HG03045 (cell line): ENCODE measurements around the gene AMT.
"Not testable (repeated sequence)": the region's sequence is repeated elsewhere in the genome, so short reads cannot be mapped to it uniquely, and the experiment has no call there.

ENCODE experiments used
- ATAC-seq: cut with Tn5 transposase; IDR thresholded peaks from one replicate; pipeline ENCODE4 v1.9.1; 2021; ENCODE audit warnings: mild to moderate bottlenecking, moderate library complexity; ENCODE audit not compliant: unreplicated experiment

AMT gene

GRCh38 chr3:49391310-49391709 is 31.0 kb downstream of the AMT start:
- not testable (repeated sequence) for ATAC-seq

- no peak for ATAC-seq
Observed at GRCh38 chr3:49389297-49389696, 33.0 kb downstream of the AMT start.

GRCh38 chr3:49388289-49388820 is 33.9 kb downstream of the AMT start:
- ATAC-seq: no peak

GRCh38 chr3:49387721-49388120 is 34.6 kb downstream of the AMT start:
- no peak for ATAC-seq

- ATAC-seq: no peak
Observed at GRCh38 chr3:49386056-49386756, 36.1 kb downstream of the AMT start.

GRCh38 chr3:49385617-49386016 is 36.7 kb downstream of the AMT start:
- no peak for ATAC-seq

- ATAC-seq: no peak
Observed at GRCh38 chr3:49383387-49383786, 38.9 kb downstream of the AMT start.

- ATAC-seq: no peak
Observed at GRCh38 chr3:49378249-49378895, 43.9 kb downstream of the AMT start.

GRCh38 chr3:49377483-49377882 is 44.8 kb downstream of the AMT start:
- no peak for ATAC-seq

GRCh38 chr3:49371946-49372345 is 50.3 kb downstream of the AMT start:
- no peak for ATAC-seq

GRCh38 chr3:49370585-49371290 is 51.5 kb downstream of the AMT start:
- ATAC-seq: no peak
